K562 (cell line): ENCODE results near the gene FBXW7. TPM values are rescaled to one million over a fixed set of nuclear protein-coding genes. Genes with fewer than 3 reads are reported as not detected.
A peak's percentile ranks its signal among the peaks of the same experiment; 100 is the strongest.

Experiments
- CCAR2 ChIP-seq: fragments of 200-400 bp; formaldehyde crosslinking; IDR thresholded peaks from 2 replicates; pipeline ENCODE4 v1.6.1; 2017; ENCODE audit warnings: mild to moderate bottlenecking, low read depth, low read length
- E2F4 ChIP-seq: sonication (generic); formaldehyde crosslinking; IDR thresholded peaks from 2 replicates; pipeline ENCODE4 v1.8.0; 2022; ENCODE audit warnings: mild to moderate bottlenecking, low read depth, missing genetic modification reagents
- FOSL1 ChIP-seq: fragments of 200-800 bp; sonication (Bioruptor generic); conservative IDR thresholded peaks from 2 replicates; pipeline ENCODE4 v1.6.1; 2016; ENCODE audit warnings: missing genetic modification characterization, missing compliant biosample characterization
- FOXA1 ChIP-seq: fragments of 450-650 bp; IDR thresholded peaks from 2 replicates; pipeline ENCODE4 v1.6.1; 2016; ENCODE audit warnings: mild to moderate bottlenecking, borderline replicate concordance
- FOXA3 ChIP-seq, 2 experiments: fragments of 450-650 bp in 1 of 2; sonication (generic) in 1 of 2; formaldehyde crosslinking; IDR thresholded peaks in 1 of 2; conservative IDR thresholded peaks in 1 of 2; 2 replicates each; pipeline versions ENCODE4 v1.4.0 to v1.8.0; 2020 to 2022; ENCODE audit warnings: mild to moderate bottlenecking in 2 of 2, missing genetic modification reagents in 1 of 2
- FOXK2 ChIP-seq, 2 experiments: fragments of 450-650 bp; IDR thresholded peaks in 1 of 2; conservative IDR thresholded peaks in 1 of 2; 2 replicates each; pipeline ENCODE4 v1.6.1; 2016; ENCODE audit warnings: low read depth in 2 of 2, mild to moderate bottlenecking in 1 of 2
- GTF2A2 ChIP-seq: IDR thresholded peaks from 2 replicates; pipeline ENCODE4 v1.6.1; 2016; ENCODE audit warnings: mild to moderate bottlenecking, missing genetic modification characterization, missing compliant biosample characterization
- HES1 ChIP-seq: fragments of 450-650 bp; IDR thresholded peaks from 2 replicates; pipeline ENCODE4 v1.6.1; 2016; ENCODE audit warnings: low read depth, mild to moderate bottlenecking, moderate library complexity
- HNRNPUL1 ChIP-seq: fragments of 200-400 bp; formaldehyde crosslinking; IDR thresholded peaks from 2 replicates; pipeline ENCODE4 v1.6.1; 2017; ENCODE audit warnings: low read length
- KHSRP ChIP-seq: fragments of 450-650 bp; IDR thresholded peaks from 2 replicates; pipeline ENCODE4 v1.6.1; 2017
- MXI1 ChIP-seq: IDR thresholded peaks from 2 replicates; pipeline ENCODE4 v1.6.1; 2011; ENCODE audit warnings: low read depth, mild to moderate bottlenecking, improper control_type of control experiment, low read length
- MYBL2 ChIP-seq, 2 experiments: fragments of 450-650 bp in 1 of 2; sonication (generic) in 1 of 2; formaldehyde crosslinking in 1 of 2; IDR thresholded peaks; 2 replicates each; pipeline versions ENCODE4 v1.6.1 to v1.8.1; 2017 to 2022; ENCODE audit warnings: borderline replicate concordance in 1 of 2, inconsistent platforms in 1 of 2, low read depth in 1 of 2, mild to moderate bottlenecking in 1 of 2, missing genetic modification reagents in 1 of 2, moderate library complexity in 1 of 2
- NFYB ChIP-seq: IDR thresholded peaks from 2 replicates; pipeline ENCODE4 v1.6.1; 2011; ENCODE audit warnings: mild to moderate bottlenecking, moderate library complexity; ENCODE audit not compliant: insufficient read length; ENCODE audit errors: extremely low read depth
- NR4A1 ChIP-seq, 2 experiments: fragments of 250-450 bp in 1 of 2; fragments of 450-650 bp in 1 of 2; sonication (Bioruptor Pico) in 1 of 2; IDR thresholded peaks; 2 replicates each; pipeline versions ENCODE4 v1.4.0 to v1.6.1; 2016 to 2020; ENCODE audit warnings: mild to moderate bottlenecking in 2 of 2, missing compliant biosample characterization in 1 of 2, missing genetic modification characterization in 1 of 2, moderate library complexity in 1 of 2
- PHF8 ChIP-seq: fragments of 200-600 bp; sonication (generic); IDR thresholded peaks from 2 replicates; pipeline ENCODE4 v1.6.1; 2012; ENCODE audit warnings: mixed run types, mild to moderate bottlenecking, inconsistent platforms, low read length, moderate library complexity, borderline replicate concordance
- POLR2AphosphoS2 ChIP-seq: IDR thresholded peaks from 2 replicates; pipeline ENCODE4 v1.6.1; 2012; ENCODE audit warnings: low read length, improper control_type of control experiment
- RAD51 ChIP-seq: fragments of 450-650 bp; IDR thresholded peaks from 2 replicates; pipeline ENCODE4 v1.7.1; 2016; ENCODE audit warnings: low read depth, mild to moderate bottlenecking, borderline replicate concordance
- TAF7 ChIP-seq: fragments of 450-650 bp; IDR thresholded peaks from 2 replicates; pipeline ENCODE4 v1.6.1; 2016; ENCODE audit warnings: missing genetic modification characterization, missing compliant biosample characterization
- THRAP3 ChIP-seq: fragments of 450-650 bp; IDR thresholded peaks from 2 replicates; pipeline ENCODE4 v1.6.1; 2016; ENCODE audit warnings: mild to moderate bottlenecking, inconsistent platforms, borderline replicate concordance
- YY1 ChIP-seq, 3 experiments: IDR thresholded peaks; 2 replicates each; pipeline ENCODE4 v1.6.1; 2011; ENCODE audit warnings: low read length in 2 of 3, mild to moderate bottlenecking in 2 of 3, moderate library complexity in 2 of 3, borderline replicate concordance in 1 of 3, control low read depth in 1 of 3, low read depth in 1 of 3; ENCODE audit not compliant: insufficient read depth in 3 of 3, insufficient replicate concordance in 2 of 3, control insufficient read depth in 1 of 3, insufficient read length in 1 of 3; ENCODE audit errors: extremely low read depth in 1 of 3
- ZBTB5 ChIP-seq: fragments of 450-650 bp; IDR thresholded peaks from 2 replicates; pipeline ENCODE4 v1.6.1; 2017; ENCODE audit warnings: antibody characterized with exemption
- ZKSCAN3 ChIP-seq: fragments of 250-450 bp; sonication (Bioruptor Pico); IDR thresholded peaks from 2 replicates; pipeline ENCODE4 v1.4.0; 2020
- ZNF140 ChIP-seq: fragments of 250-450 bp; sonication (Bioruptor Pico); IDR thresholded peaks from 2 replicates; pipeline ENCODE4 v1.8.0; 2021; ENCODE audit warnings: moderate library complexity, mild to moderate bottlenecking, inconsistent platforms
- ZNF586 ChIP-seq: fragments of 450-650 bp; formaldehyde crosslinking; conservative IDR thresholded peaks from 2 replicates; pipeline ENCODE4 v1.4.0; 2020; ENCODE audit warnings: mild to moderate bottlenecking, moderate library complexity
- polyA plus RNA-seq, 8 experiments: library from polyadenylated mRNA; depleted of rRNA in 4 of 8; stranded (reverse) in 5 of 8; unstranded in 3 of 8; fragments of >200 nt; fragmentation: Nextera tagmentation in 2 of 8; fragmentation: Illumina TruSeq in 1 of 8; extraction: Ambion mirVana in 2 of 8; extraction: Trizol in 1 of 8; gene quantifications; 2 replicates each; pipeline versions ENCODE4 v1.2.1 to v1.2.3, GENCODE V29; 2011 to 2014; ENCODE audit warnings: inconsistent platforms in 1 of 8, missing spikeins in 1 of 8
- total RNA-seq, 7 experiments: library from RNA; depleted of rRNA in 6 of 7; stranded (reverse); fragments of >200 nt in 6 of 7; fragmentation: Illumina TruSeq in 2 of 7; extraction: Trizol in 2 of 7; gene quantifications; 2 replicates each; pipeline versions ENCODE4 v1.2.1 to v1.2.3, GENCODE V29; 2011 to 2021; ENCODE audit warnings: low replicate concordance in 1 of 7

FBXW7 gene
- total and polyA plus RNA-seq, 9 of the 15 experiments (the other 6 are each of a cell fraction or from before 2014, with no cell fraction given), result 6.8 to 44.2 (median 16.4) TPM

GRCh38 chr4:152535903-152536544, at the start of gene FBXW7 (continued):
- TF ChIP-seq NR4A1 (CRISPR knock-in tag; IDR thresholded peaks at IDR 0.05) (no peak), NR4A1 (tag; IDR thresholded peaks at IDR 0.05) (0 out of 2 replicates have a peak, but pooled peaks have one; percentile 26), NFYB (no peak), FOXA1 (no peak), FOXK2 (conservative IDR thresholded peaks at IDR 0.05 in 1 of 2, IDR thresholded peaks at IDR 0.05 in 1 of 2; ENCODE audit: low read depth in 2 of 2) (peak in 1 of 2 experiments; percentile 17; a peak in 1 of 4 replicates), MXI1 (peak; percentile 94), GTF2A2 (tag) (no peak), FOSL1 (tag) (no peak), FOXA3 (CRISPR knock-in tag; conservative IDR thresholded peaks at IDR 0.05 in 1 of 2, IDR thresholded peaks at IDR 0.05 in 1 of 2) (no peak), TAF7 (tag) (peak; percentile 20; the same call in 1 of the 2 replicates), POLR2AphosphoS2 (no peak), YY1 (IDR thresholded peaks at IDR 0.05; ENCODE audit: borderline replicate concordance in 1 of 3, control insufficient read depth in 1 of 3, extremely low read depth in 1 of 3, insufficient read depth in 3 of 3, insufficient read length in 1 of 3, insufficient replicate concordance in 2 of 3, low read depth in 1 of 3, low read length in 2 of 3) (peak in 1 of 3 experiments; percentile 16), HES1 (no peak), ZNF586 (CRISPR knock-in tag) (no peak), ZBTB5 (no peak), RAD51 (no peak), MYBL2 (IDR thresholded peaks at IDR 0.05; ENCODE audit: low read depth) (no peak), MYBL2 (CRISPR knock-in tag; IDR thresholded peaks at IDR 0.05; ENCODE audit: borderline replicate concordance) (no peak), PHF8 (peak; percentile 90), CCAR2 (no peak), ZKSCAN3 (CRISPR knock-in tag) (no peak), KHSRP (peak; percentile 95), THRAP3 (no peak), ZNF140 (CRISPR knock-in tag) (no peak), HNRNPUL1 (no peak), E2F4 (CRISPR knock-in tag) (peak; percentile 57; the same call in 1 of the 2 replicates)
